Nephron (organoid): ENCODE data around the gene VPS9D1.

ENCODE experiments used
- H3K27ac Mint-ChIP-seq, 3 experiments: 2 replicates each; pipeline ENCODE4 v1.8.0; 2020; ENCODE audit warnings: mixed read lengths in 3 of 3, mild to moderate bottlenecking in 2 of 3, moderate library complexity in 1 of 3
- H3K27me3 Mint-ChIP-seq: 2 replicates; pipeline ENCODE4 v1.8.0; 2021; ENCODE audit warnings: low read depth, mild to moderate bottlenecking, moderate library complexity, mixed read lengths
- H3K36me3 Mint-ChIP-seq: 2 replicates; pipeline ENCODE4 v1.8.0; 2020; ENCODE audit warnings: low read depth, mixed read lengths
- H3K4me1 Mint-ChIP-seq: 2 replicates; pipeline ENCODE4 v1.8.0; 2020; ENCODE audit warnings: mixed read lengths
- H3K4me3 Mint-ChIP-seq, 3 experiments: 2 replicates each; pipeline ENCODE4 v1.8.0; 2020; ENCODE audit warnings: mild to moderate bottlenecking in 3 of 3, mixed read lengths in 3 of 3, moderate library complexity in 2 of 3
- H3K9me3 Mint-ChIP-seq: 2 replicates; pipeline ENCODE4 v1.8.0; 2020; ENCODE audit warnings: mixed read lengths
- TF ChIP-seq, protein P1 (sequence below), 3 experiments: fragments of 200-600 bp; sonication (generic); IDR thresholded peaks; one replicate each; pipeline ENCODE4 v1.5.0; 2021; ENCODE audit warnings: antibody characterized with exemption in 3 of 3; ENCODE audit not compliant: unreplicated experiment in 3 of 3

VPS9D1 gene

GRCh38 chr16:89720813-89721545, at the start of gene VPS9D1, which contains the start of gene ZNF276:
Gene VPS9D1, minus strand, starts transcription at chr16:89720898. Its CDS starts 37 bp downstream, at chr16:89720861.
Gene ZNF276, plus strand, starts transcription at chr16:89721537. Its CDS starts 104 bp downstream, at chr16:89721641.
- Mint-ChIP-seq H3K9me3 (no peaks in the 10 kb centered on the region), H3K36me3 (peaks cover 14% of the 10 kb centered on the region), H3K27ac (peak within 1 kb of the TSS in 2 of 3 experiments; percentile 72 to 83), H3K4me3 (peak within 1 kb of the TSS; percentile 84 to 91 (median 90)), H3K4me1 (peaks cover 12% of the 10 kb centered on the region), H3K27me3 (no peaks in the 10 kb centered on the region)
- TF ChIP-seq, protein P1, sequence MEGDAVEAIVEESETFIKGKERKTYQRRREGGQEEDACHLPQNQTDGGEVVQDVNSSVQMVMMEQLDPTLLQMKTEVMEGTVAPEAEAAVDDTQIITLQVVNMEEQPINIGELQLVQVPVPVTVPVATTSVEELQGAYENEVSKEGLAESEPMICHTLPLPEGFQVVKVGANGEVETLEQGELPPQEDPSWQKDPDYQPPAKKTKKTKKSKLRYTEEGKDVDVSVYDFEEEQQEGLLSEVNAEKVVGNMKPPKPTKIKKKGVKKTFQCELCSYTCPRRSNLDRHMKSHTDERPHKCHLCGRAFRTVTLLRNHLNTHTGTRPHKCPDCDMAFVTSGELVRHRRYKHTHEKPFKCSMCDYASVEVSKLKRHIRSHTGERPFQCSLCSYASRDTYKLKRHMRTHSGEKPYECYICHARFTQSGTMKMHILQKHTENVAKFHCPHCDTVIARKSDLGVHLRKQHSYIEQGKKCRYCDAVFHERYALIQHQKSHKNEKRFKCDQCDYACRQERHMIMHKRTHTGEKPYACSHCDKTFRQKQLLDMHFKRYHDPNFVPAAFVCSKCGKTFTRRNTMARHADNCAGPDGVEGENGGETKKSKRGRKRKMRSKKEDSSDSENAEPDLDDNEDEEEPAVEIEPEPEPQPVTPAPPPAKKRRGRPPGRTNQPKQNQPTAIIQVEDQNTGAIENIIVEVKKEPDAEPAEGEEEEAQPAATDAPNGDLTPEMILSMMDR (IDR thresholded peaks at IDR 0.05; ENCODE audit: unreplicated experiment in 3 of 3): no peak

GRCh38 chr16:89770367-89770766, 49.7 kb upstream of the VPS9D1 start:
- H3K27me3 Mint-ChIP-seq: no peaks in the 10 kb centered on the region
- TF ChIP-seq, protein P1 (IDR thresholded peaks at IDR 0.05; ENCODE audit: unreplicated experiment in 3 of 3): no peak
- no peaks in the 10 kb centered on the region for H3K9me3 Mint-ChIP-seq
- no peak overlapping the region for H3K27ac Mint-ChIP-seq
- peaks cover 45% of the 10 kb centered on the region for H3K36me3 Mint-ChIP-seq
- H3K4me1 Mint-ChIP-seq: no peaks in the 10 kb centered on the region
- H3K4me3 Mint-ChIP-seq: no peak overlapping the region

GRCh38 chr16:89765292-89765830, 44.7 kb upstream of the VPS9D1 start:
- H3K27ac Mint-ChIP-seq: no peak overlapping the region

DNA sequence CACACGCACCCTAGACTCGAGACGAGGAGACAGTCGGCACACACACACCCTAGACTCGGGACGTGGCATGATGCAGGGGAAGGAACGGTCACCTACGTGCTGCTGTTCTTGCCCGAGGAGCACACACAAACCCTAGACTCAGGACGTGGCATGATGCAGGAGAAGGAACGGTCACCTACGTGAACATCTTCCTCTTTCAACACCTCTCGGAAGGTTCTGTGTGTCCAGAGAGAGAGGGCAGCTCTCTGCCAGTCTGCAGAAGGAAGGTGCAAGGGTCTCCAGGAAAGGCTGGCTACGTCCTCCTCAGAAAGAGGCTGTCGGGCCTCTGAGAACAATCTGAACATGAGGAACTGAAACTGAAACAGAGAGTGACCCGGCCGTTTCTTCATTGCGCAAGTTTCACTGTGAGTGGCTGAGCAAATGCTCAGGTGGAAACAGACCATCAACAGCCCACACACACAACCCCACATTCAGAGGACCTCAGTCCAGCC, 44.1 kb upstream of the VPS9D1 start:
- Mint-ChIP-seq H3K9me3 (no peaks in the 10 kb centered on the region), H3K36me3 (peaks cover 37% of the 10 kb centered on the region), H3K4me3 (no peak overlapping the region), H3K4me1 (no peaks in the 10 kb centered on the region), H3K27me3 (no peaks in the 10 kb centered on the region), H3K27ac (no peak overlapping the region)
- TF ChIP-seq, protein P1 (IDR thresholded peaks at IDR 0.05; ENCODE audit: unreplicated experiment in 3 of 3): no peak

More at GRCh38 chr16:89765292-89765830, 44.7 kb upstream of the VPS9D1 start:
- TF ChIP-seq, protein P1 (IDR thresholded peaks at IDR 0.05; ENCODE audit: unreplicated experiment in 3 of 3): no peak
- Mint-ChIP-seq H3K4me3 (no peak overlapping the region), H3K9me3 (no peaks in the 10 kb centered on the region), H3K27me3 (no peaks in the 10 kb centered on the region), H3K36me3 (peaks cover 34% of the 10 kb centered on the region), H3K4me1 (no peaks in the 10 kb centered on the region)

DNA sequence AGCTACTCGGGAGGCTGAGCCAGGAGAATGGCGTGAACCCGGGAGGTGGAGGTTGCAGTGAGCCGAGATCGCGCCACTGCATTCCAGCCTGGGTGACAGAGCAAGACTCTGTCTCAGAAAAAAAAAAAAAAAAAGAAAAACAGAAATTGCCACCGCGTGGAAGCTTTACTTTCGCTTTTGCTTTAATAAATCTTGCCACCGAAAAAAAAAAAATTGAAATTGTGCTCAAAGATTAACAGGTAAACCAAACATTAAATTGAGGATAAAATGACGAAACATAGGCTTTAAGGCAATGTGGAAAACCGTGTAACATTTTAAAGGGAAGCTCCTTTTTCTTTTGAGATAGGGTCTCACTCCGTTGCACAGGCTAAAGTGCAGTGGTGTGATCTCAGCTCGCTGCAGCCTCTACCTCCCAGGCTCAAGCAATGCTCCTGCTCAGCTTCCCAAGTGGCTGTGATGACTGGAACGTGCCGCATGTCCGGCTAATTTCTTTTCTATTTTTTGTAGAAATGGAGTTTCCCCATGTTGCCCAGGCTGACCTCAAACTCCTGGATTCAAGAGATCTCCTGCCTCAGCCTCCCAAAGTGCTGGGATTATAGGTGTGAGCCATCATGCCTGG, 40.7 kb upstream of the VPS9D1 start:
- Mint-ChIP-seq H3K9me3 (no peaks in the 10 kb centered on the region), H3K4me1 (no peaks in the 10 kb centered on the region), H3K27ac (no peak overlapping the region), H3K4me3 (no peak overlapping the region), H3K27me3 (no peaks in the 10 kb centered on the region), H3K36me3 (peaks cover 33% of the 10 kb centered on the region)
- TF ChIP-seq, protein P1 (IDR thresholded peaks at IDR 0.05; ENCODE audit: unreplicated experiment in 3 of 3): no peak
